Measurements from ENCODE around the gene PHRF1. TPM values are rescaled to one million over a fixed set of nuclear protein-coding genes. Genes with fewer than 3 reads are reported as not detected.
A peak's percentile ranks its signal among the peaks of the same experiment; 100 is the strongest.

Gene PHRF1
- total RNA-seq, 3 donors from 2014 or later (not counting 1 experiment from before 2014, with no cell fraction given) = 46.1 to 52.0 (median 46.9) TPM

GRCh38 chr11:627308-627576 lies 51.0 kb downstream of the PHRF1 start:
- H3K9me3 Mint-ChIP-seq = no peaks in the 10 kb centered on the region
- no peaks in the 10 kb centered on the region for H3K36me3 ChIP-seq (ENCODE audit: control insufficient read depth, insufficient read depth, low read length)
- TF ChIP-seq CTCF (IDR thresholded peaks at IDR 0.05) = no peak
- 15% methylated on average over 26 of the region's 28 CpGs for WGBS (ENCODE audit: insufficient coverage)
- DNase-seq = no peak
- no peak for ATAC-seq
- no peak overlapping the region for H3K4me3 ChIP-seq (ENCODE audit: low read length)
- intact Hi-C loops (cut with micrococcal nuclease) = no loop called here
- peaks cover 21 to 23% of the 10 kb centered on the region in 2 donors for H3K4me1 Mint-ChIP-seq
- peaks cover 23% of the 10 kb centered on the region for H3K4me1 ChIP-seq (ENCODE audit: control insufficient read depth, insufficient read depth, low read length)
- no peak overlapping the region for H3K4me3 Mint-ChIP-seq
- no peak overlapping the region for H3K27ac ChIP-seq (ENCODE audit: low read length)
- H3K27ac Mint-ChIP-seq = no peak overlapping the region
- H3K9me3 ChIP-seq (ENCODE audit: control insufficient read depth, insufficient read depth, low read length) = no peaks in the 10 kb centered on the region
- H3K27me3 ChIP-seq (ENCODE audit: control insufficient read depth, insufficient read depth, low read length) = peaks cover 13% of the 10 kb centered on the region
- H3K27me3 Mint-ChIP-seq (ENCODE audit: low read depth in 2 of 2) = peaks cover 13 to 20% of the 10 kb centered on the region in 2 donors
- H3K36me3 Mint-ChIP-seq = no peaks in the 10 kb centered on the region

- Histone ChIP-seq H3K27me3 (ENCODE audit: control insufficient read depth, insufficient read depth, low read length) (peaks cover 13% of the 10 kb centered on the region), H3K36me3 (ENCODE audit: control insufficient read depth, insufficient read depth, low read length) (no peaks in the 10 kb centered on the region), H3K4me3 (ENCODE audit: low read length) (no peak overlapping the region), H3K27ac (ENCODE audit: low read length) (no peak overlapping the region), H3K4me1 (ENCODE audit: control insufficient read depth, insufficient read depth, low read length) (peaks cover 23% of the 10 kb centered on the region), H3K9me3 (ENCODE audit: control insufficient read depth, insufficient read depth, low read length) (no peaks in the 10 kb centered on the region)
- Mint-ChIP-seq H3K27me3 (ENCODE audit: low read depth in 2 of 2) (peaks cover 13 to 20% of the 10 kb centered on the region in 2 donors), H3K36me3 (no peaks in the 10 kb centered on the region), H3K27ac (peak overlapping the region; percentile 67 to 70), H3K9me3 (no peaks in the 10 kb centered on the region), H3K4me1 (peaks cover 21 to 23% of the 10 kb centered on the region in 2 donors), H3K4me3 (peak overlapping the region; percentile 65)
- TF ChIP-seq CTCF (IDR thresholded peaks at IDR 0.05) = no peak
- ATAC-seq (no peak), DNase-seq (no peak)
- intact Hi-C loops (cut with micrococcal nuclease) = no loop called here
- WGBS (ENCODE audit: insufficient coverage) = 96% methylated on average over 31 of the region's 31 CpGs
Observed at GRCh38 chr11:628056-628455, 51.8 kb downstream of the PHRF1 start.

GRCh38 chr11:629237-629583 lies 52.9 kb downstream of the PHRF1 start:
- Mint-ChIP-seq H3K27ac (peak overlapping the region; percentile 67 to 70), H3K4me1 (peaks cover 21 to 23% of the 10 kb centered on the region in 2 donors), H3K9me3 (no peaks in the 10 kb centered on the region), H3K27me3 (ENCODE audit: low read depth in 2 of 2) (peaks cover 13 to 17% of the 10 kb centered on the region in 2 donors), H3K36me3 (no peaks in the 10 kb centered on the region), H3K4me3 (peak overlapping the region; percentile 65)
- no peak for TF ChIP-seq CTCF (IDR thresholded peaks at IDR 0.05)
- WGBS (ENCODE audit: insufficient coverage) = 8% methylated on average over 10 of the region's 10 CpGs
- H3K36me3 ChIP-seq (ENCODE audit: control insufficient read depth, insufficient read depth, low read length) = no peaks in the 10 kb centered on the region
- H3K4me3 ChIP-seq (ENCODE audit: low read length) = no peak overlapping the region
- DNase-seq = peak in 1 of 2 donors; percentile 59
- H3K27ac ChIP-seq (ENCODE audit: low read length) = no peak overlapping the region
- ATAC-seq = peak in 1 of 3 donors; percentile 28
- H3K27me3 ChIP-seq (ENCODE audit: control insufficient read depth, insufficient read depth, low read length) = peaks cover 13% of the 10 kb centered on the region
- H3K4me1 ChIP-seq (ENCODE audit: control insufficient read depth, insufficient read depth, low read length) = peaks cover 23% of the 10 kb centered on the region
- intact Hi-C loops (cut with micrococcal nuclease) = no loop called here
- no peaks in the 10 kb centered on the region for H3K9me3 ChIP-seq (ENCODE audit: control insufficient read depth, insufficient read depth, low read length)

GRCh38 chr11:630871-631270 lies 54.6 kb downstream of the PHRF1 start:
- H3K27me3 ChIP-seq (ENCODE audit: control insufficient read depth, insufficient read depth, low read length) = peaks cover 10% of the 10 kb centered on the region
- no peak overlapping the region for H3K4me3 Mint-ChIP-seq
- H3K9me3 ChIP-seq (ENCODE audit: control insufficient read depth, insufficient read depth, low read length) = no peaks in the 10 kb centered on the region
- no peak overlapping the region for H3K4me3 ChIP-seq (ENCODE audit: low read length)
- intact Hi-C loops (cut with micrococcal nuclease) = no loop called here
- DNase-seq (no peak), ATAC-seq (no peak)
- H3K36me3 ChIP-seq (ENCODE audit: control insufficient read depth, insufficient read depth, low read length) = no peaks in the 10 kb centered on the region
- H3K27me3 Mint-ChIP-seq (ENCODE audit: low read depth in 2 of 2) = peaks cover 13 to 17% of the 10 kb centered on the region in 2 donors
- peaks cover 23% of the 10 kb centered on the region for H3K4me1 ChIP-seq (ENCODE audit: control insufficient read depth, insufficient read depth, low read length)
- H3K9me3 Mint-ChIP-seq = no peaks in the 10 kb centered on the region
- no peak overlapping the region for H3K27ac Mint-ChIP-seq
- H3K4me1 Mint-ChIP-seq = peaks cover 21 to 23% of the 10 kb centered on the region in 2 donors
- H3K36me3 Mint-ChIP-seq = no peaks in the 10 kb centered on the region
- WGBS (ENCODE audit: insufficient coverage) = 87% methylated on average over 5 of the region's 5 CpGs
- no peak overlapping the region for H3K27ac ChIP-seq (ENCODE audit: low read length)
- no peak for TF ChIP-seq CTCF (IDR thresholded peaks at IDR 0.05)

Data from natural killer cell (primary cell).